ENCODE measurements around the gene SETX.

Gene SETX

GRCh38 chr9:132350861-132351315 lies 3.9 kb downstream of the SETX start:
- DNase-seq (ENCODE audit: insufficient read length, low spot score) (no peak), FAIRE-seq (no peak)
- no peak for TF ChIP-seq CTCF (IDR thresholded peaks at IDR 0.05; ENCODE audit: insufficient read depth, missing control alignments)

- FAIRE-seq (no peak), DNase-seq (ENCODE audit: insufficient read length, low spot score) (no peak)
- no peak for TF ChIP-seq CTCF (IDR thresholded peaks at IDR 0.05; ENCODE audit: insufficient read depth, missing control alignments)
These were observed 6.1 kb downstream of the SETX start for GRCh38 chr9:132348676-132349075.

GRCh38 chr9:132346177-132346576 lies 8.6 kb downstream of the SETX start:
- FAIRE-seq = no peak

GRCh38 chr9:132341177-132341840 lies 13.5 kb downstream of the SETX start:
- FAIRE-seq (no peak), DNase-seq (ENCODE audit: insufficient read length, low spot score) (no peak)
- no peak for TF ChIP-seq CTCF (IDR thresholded peaks at IDR 0.05; ENCODE audit: insufficient read depth, missing control alignments)

More at GRCh38 chr9:132346177-132346576, 8.6 kb downstream of the SETX start:
- no peak for DNase-seq (ENCODE audit: insufficient read length, low spot score)
- no peak for TF ChIP-seq CTCF (IDR thresholded peaks at IDR 0.05; ENCODE audit: insufficient read depth, missing control alignments)

- no peak for FAIRE-seq
- TF ChIP-seq CTCF (IDR thresholded peaks at IDR 0.05; ENCODE audit: insufficient read depth, missing control alignments) = no peak
- DNase-seq (ENCODE audit: insufficient read length, low spot score) = no peak
These were observed 20.4 kb downstream of the SETX start for GRCh38 chr9:132334364-132334763.

- DNase-seq (ENCODE audit: insufficient read length, low spot score) (no peak), FAIRE-seq (no peak)
- no peak for TF ChIP-seq CTCF (IDR thresholded peaks at IDR 0.05; ENCODE audit: insufficient read depth, missing control alignments)
These were observed 21.2 kb downstream of the SETX start for GRCh38 chr9:132333556-132333955.

- FAIRE-seq = no peak
- DNase-seq (ENCODE audit: insufficient read length, low spot score) = no peak
- TF ChIP-seq CTCF (IDR thresholded peaks at IDR 0.05; ENCODE audit: insufficient read depth, missing control alignments) = no peak
These were observed 26.2 kb downstream of the SETX start for GRCh38 chr9:132328580-132328979.

All from D721Med (cell line).